Ascending aorta (tissue), 2 donors: Measurements from ENCODE around the gene SERPINA4. TPM values are rescaled to one million over a fixed set of nuclear protein-coding genes. Genes with fewer than 3 reads are reported as not detected.
A peak's percentile ranks its signal among the peaks of the same experiment; 100 is the strongest.

Experiments used
- DNase-seq, 2 donors: peaks; one replicate each; pipeline ENCODE4 v3.0.0-alpha.2; 2019; ENCODE audit warnings: low spot score in 2 of 2
- H3K27ac ChIP-seq, 2 donors: fragments of 200-600 bp; sonication (generic); one replicate each; pipeline ENCODE4 v1.5.1; 2016 to 2017; ENCODE audit warnings: mild to moderate bottlenecking in 1 of 2
- H3K27me3 ChIP-seq: fragments of 200-600 bp; sonication (generic); one replicate; pipeline ENCODE4 v1.5.1; 2017
- H3K36me3 ChIP-seq, 2 donors: fragments of 200-600 bp; sonication (generic); one replicate each; pipeline ENCODE4 v1.5.1; 2016
- H3K4me1 ChIP-seq, 2 donors: fragments of 200-600 bp; sonication (generic); one replicate each; pipeline ENCODE4 v1.5.1; 2016 to 2017; ENCODE audit warnings: mild to moderate bottlenecking in 1 of 2
- H3K4me3 ChIP-seq, 2 donors: fragments of 200-600 bp; sonication (generic); one replicate each; pipeline ENCODE4 v1.5.1; 2016 to 2017; ENCODE audit warnings: mild to moderate bottlenecking in 1 of 2
- H3K9me3 ChIP-seq, 2 donors: fragments of 200-600 bp; sonication (generic); one replicate each; pipeline ENCODE4 v1.5.1; 2016
- CTCF ChIP-seq, 3 experiments: fragments of 200-600 bp in 2 of 3; fragments of 450-650 bp in 1 of 3; sonication (generic) in 2 of 3; IDR thresholded peaks; one replicate each; pipeline ENCODE4 v1.5.1; 2016 to 2019; ENCODE audit warnings: antibody characterized with exemption in 3 of 3, mild to moderate bottlenecking in 1 of 3, moderate library complexity in 1 of 3
- intact Hi-C: fragments of 100-400 bp; cut with DNase I; formaldehyde crosslinking; loops from one replicate; pipeline ENCODE4 v1.15.1; 2023
- total RNA-seq: library from RNA; depleted of rRNA; stranded (reverse); fragments of >200 nt; gene quantifications from one replicate; pipeline ENCODE4 v1.1.0, GENCODE V29; 2016

The SERPINA4 gene
- total RNA-seq, 1 donor from 2014 or later, result not detected

GRCh38 chr14:94548999-94549985 lies 11.9 kb upstream of the SERPINA4 start:
- H3K4me3 ChIP-seq, result no peak overlapping the region
- intact Hi-C loops, result no loop called here
- TF ChIP-seq CTCF (IDR thresholded peaks at IDR 0.05), result peak; percentile 55 to 91 (median 78)

DNA sequence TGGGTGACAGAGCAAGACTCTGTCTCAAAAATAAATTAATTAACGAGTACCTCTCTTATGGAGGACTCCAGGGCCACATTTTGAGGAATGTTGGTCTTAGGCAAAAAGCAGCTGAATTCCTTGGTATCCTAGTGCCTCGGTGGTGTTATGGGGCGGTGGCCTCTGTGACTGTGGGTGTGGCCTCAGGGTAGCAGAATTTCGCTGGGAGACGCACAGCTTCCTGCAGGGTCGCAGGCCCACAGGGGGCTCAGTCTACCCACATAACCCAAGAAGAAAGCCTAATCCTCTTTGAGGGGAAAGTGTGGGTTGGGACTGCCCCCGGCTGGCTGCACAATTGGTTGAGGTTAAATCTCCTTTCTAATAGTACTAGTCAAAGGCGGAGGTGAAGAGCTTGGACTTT lies 11.2 kb upstream of the SERPINA4 start:
- peak in 1 of 2 donors; percentile 16 for DNase-seq
- no peak overlapping the region for H3K27ac ChIP-seq
- intact Hi-C loops, result no loop called here
- H3K4me1 ChIP-seq, result no peaks in the 10 kb centered on the region
- no peaks in the 10 kb centered on the region for H3K36me3 ChIP-seq
- H3K27me3 ChIP-seq, result no peaks in the 10 kb centered on the region
- no peak for TF ChIP-seq CTCF (IDR thresholded peaks at IDR 0.05)
- H3K4me3 ChIP-seq, result no peak overlapping the region
- no peaks in the 10 kb centered on the region for H3K9me3 ChIP-seq

More at GRCh38 chr14:94548999-94549985, 11.9 kb upstream of the SERPINA4 start:
- Histone ChIP-seq H3K27me3 (no peaks in the 10 kb centered on the region), H3K36me3 (no peaks in the 10 kb centered on the region), H3K9me3 (no peaks in the 10 kb centered on the region), H3K27ac (no peak overlapping the region), H3K4me1 (no peaks in the 10 kb centered on the region)
- DNase-seq, result no peak

GRCh38 chr14:94555991-94556390 lies 5.3 kb upstream of the SERPINA4 start:
- Histone ChIP-seq H3K9me3 (no peaks in the 10 kb centered on the region), H3K36me3 (no peaks in the 10 kb centered on the region), H3K27ac (no peak overlapping the region), H3K4me3 (no peak overlapping the region), H3K27me3 (no peaks in the 10 kb centered on the region), H3K4me1 (no peaks in the 10 kb centered on the region)
- intact Hi-C loops, result no loop called here
- no peak for TF ChIP-seq CTCF (IDR thresholded peaks at IDR 0.05)
- no peak for DNase-seq

DNA sequence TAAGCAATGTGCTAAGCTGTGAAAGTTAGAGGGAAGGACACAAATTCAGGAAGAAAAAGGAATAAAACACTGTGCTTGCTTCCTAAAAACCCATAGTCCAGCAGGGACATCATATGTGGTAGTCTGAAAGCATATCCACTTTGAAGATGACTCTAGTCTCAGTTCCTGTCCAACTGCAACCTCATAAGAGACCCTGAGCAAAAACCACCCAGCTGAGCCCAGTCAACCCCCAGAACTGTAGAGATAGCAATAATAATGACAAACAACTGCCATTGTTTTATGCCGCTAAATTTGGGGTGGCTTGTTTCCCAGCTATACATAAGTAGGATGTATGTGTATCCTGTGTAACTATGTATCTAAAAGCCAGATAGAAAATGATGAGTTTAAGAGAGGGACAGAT lies 3.9 kb upstream of the SERPINA4 start:
- no peak overlapping the region for H3K4me3 ChIP-seq
- TF ChIP-seq CTCF (IDR thresholded peaks at IDR 0.05), result no peak
- no peak overlapping the region for H3K27ac ChIP-seq
- no peaks in the 10 kb centered on the region for H3K4me1 ChIP-seq
- H3K27me3 ChIP-seq, result no peaks in the 10 kb centered on the region
- DNase-seq, result no peak
- intact Hi-C loops, result no loop called here
- H3K36me3 ChIP-seq, result no peaks in the 10 kb centered on the region
- H3K9me3 ChIP-seq, result no peaks in the 10 kb centered on the region

GRCh38 chr14:94558842-94559241 lies 2.4 kb upstream of the SERPINA4 start:
- Histone ChIP-seq H3K27me3 (no peaks in the 10 kb centered on the region), H3K27ac (no peak overlapping the region), H3K4me1 (no peaks in the 10 kb centered on the region), H3K4me3 (no peak overlapping the region), H3K9me3 (no peaks in the 10 kb centered on the region), H3K36me3 (no peaks in the 10 kb centered on the region)
- TF ChIP-seq CTCF (IDR thresholded peaks at IDR 0.05), result no peak
- no peak for DNase-seq
- intact Hi-C loops, result no loop called here
